Karpas-422 (cell line): ENCODE data around the gene AARS1. TPM values are rescaled to one million over a fixed set of nuclear protein-coding genes. Genes with fewer than 3 reads are reported as not detected.
"Not testable (repeated sequence)": the region's sequence is repeated elsewhere in the genome, so short reads cannot be mapped to it uniquely, and the experiment has no call there.

ENCODE experiments used
- DNase-seq: peaks from one replicate; pipeline ENCODE4 v3.0.0-alpha.2; 2015
- H2AFZ ChIP-seq: fragments of 200-600 bp; sonication (generic); 2 replicates; pipeline ENCODE4 v1.6.1; 2014; ENCODE audit warnings: antibody characterized with exemption, low read length, mixed read lengths
- H3K27ac ChIP-seq: fragments of 200-600 bp; sonication (generic); 2 replicates; pipeline ENCODE4 v1.5.1; 2014; ENCODE audit warnings: mild to moderate bottlenecking, low read length, moderate library complexity
- H3K27me3 ChIP-seq: fragments of 200-600 bp; sonication (generic); 2 replicates; pipeline ENCODE4 v1.6.1; 2014; ENCODE audit warnings: low read length, mixed read lengths
- H3K36me3 ChIP-seq: fragments of 200-600 bp; sonication (generic); 2 replicates; pipeline ENCODE4 v1.6.1; 2014; ENCODE audit warnings: low read length, mixed read lengths; ENCODE audit not compliant: insufficient read depth
- H3K4me1 ChIP-seq: fragments of 200-600 bp; sonication (generic); 2 replicates; pipeline ENCODE4 v1.6.1; 2014; ENCODE audit warnings: mild to moderate bottlenecking, low read length, mixed read lengths
- H3K4me2 ChIP-seq: fragments of 200-600 bp; sonication (generic); 2 replicates; pipeline ENCODE4 v1.6.1; 2014; ENCODE audit warnings: low read length, low read depth, mild to moderate bottlenecking; ENCODE audit not compliant: poor library complexity, severe bottlenecking
- H3K4me3 ChIP-seq: fragments of 200-600 bp; sonication (generic); 2 replicates; pipeline ENCODE4 v1.5.1; 2014; ENCODE audit warnings: mild to moderate bottlenecking, antibody characterized with exemption, low read length, mixed read lengths
- H3K79me2 ChIP-seq: fragments of 200-600 bp; sonication (generic); 2 replicates; pipeline ENCODE4 v1.6.1; 2014; ENCODE audit warnings: mild to moderate bottlenecking, low read length, mixed read lengths
- H3K9ac ChIP-seq: fragments of 200-600 bp; sonication (generic); 2 replicates; pipeline ENCODE4 v1.6.0; 2014; ENCODE audit warnings: low read length
- H3K9me2 ChIP-seq: fragments of 200-600 bp; sonication (generic), shearing (Covaris generic); replicated peaks from 2 replicates; pipeline ENCODE4 v1.6.0; 2014; ENCODE audit warnings: mild to moderate bottlenecking, low read length, moderate library complexity; ENCODE audit not compliant: insufficient read depth
- H3K9me3 ChIP-seq: fragments of 300-700, 200-600 bp; sonication (generic); 2 replicates; pipeline ENCODE4 v1.6.1; 2014; ENCODE audit warnings: low read length, mixed read lengths
- H4K20me1 ChIP-seq: fragments of 200-600 bp; sonication (generic); 2 replicates; pipeline ENCODE4 v1.6.1; 2014; ENCODE audit warnings: mild to moderate bottlenecking, antibody characterized with exemption, low read length, low read depth; ENCODE audit not compliant: insufficient read depth
- total RNA-seq: library from RNA; depleted of rRNA; stranded (reverse); fragments of >200 nt; shearing (Covaris generic); gene quantifications from 2 replicates; pipeline ENCODE4 v1.2.3, GENCODE V29; 2014; ENCODE audit warnings: low replicate concordance

The AARS1 gene
- total RNA-seq, 1 experiment from 2014 or later, result 118 TPM

GRCh38 chr16:70253291-70254106, 35.8 kb downstream of the AARS1 start:
- Histone ChIP-seq H4K20me1 (0 out of 2 replicates have a peak, but pooled peaks cover 3% of the 10 kb centered on the region), H3K9ac (no peak overlapping the region), H3K36me3 (peaks cover 26% of the 10 kb centered on the region)

GRCh38 chr16:70252355-70252988, 36.8 kb downstream of the AARS1 start:
- Histone ChIP-seq H3K9me2 (no peaks in the 10 kb centered on the region), H3K9ac (no peak overlapping the region), H3K79me2 (peaks cover 30% of the 10 kb centered on the region), H3K36me3 (peaks cover 26% of the 10 kb centered on the region), H3K27me3 (no peaks in the 10 kb centered on the region), H3K4me3 (peak overlapping the region; percentile 98; the same call in 1 of the 2 replicates), H3K4me2 (peak overlapping the region; percentile 65), H3K4me1 (peaks cover 13% of the 10 kb centered on the region), H3K9me3 (no peaks in the 10 kb centered on the region), H4K20me1 (0 out of 2 replicates have a peak, but pooled peaks cover 3% of the 10 kb centered on the region), H2AFZ (no peak overlapping the region), H3K27ac (no peak overlapping the region)
- peak; percentile 65 for DNase-seq

More at GRCh38 chr16:70253291-70254106, 35.8 kb downstream of the AARS1 start:
- H3K4me3 ChIP-seq, result no peak overlapping the region
- no peaks in the 10 kb centered on the region for H3K27me3 ChIP-seq
- H3K9me3 ChIP-seq, result no peaks in the 10 kb centered on the region
- H3K9me2 ChIP-seq, result no peaks in the 10 kb centered on the region
- no peak overlapping the region for H3K27ac ChIP-seq
- no peak overlapping the region for H2AFZ ChIP-seq
- peak; percentile 61 for DNase-seq
- peaks cover 13% of the 10 kb centered on the region for H3K4me1 ChIP-seq
- no peak overlapping the region for H3K4me2 ChIP-seq
- peaks cover 27% of the 10 kb centered on the region for H3K79me2 ChIP-seq

- peak within 1 kb of the TSS; percentile 97 for H3K9ac ChIP-seq
- no peaks in the 10 kb centered on the region for H3K9me3 ChIP-seq
- DNase-seq, result peak; percentile 97
- H2AFZ ChIP-seq, result no peak within 1 kb of the TSS
- H3K4me1 ChIP-seq, result peaks cover 13% of the 10 kb centered on the region
- peak within 1 kb of the TSS; percentile 98 for H3K4me3 ChIP-seq
- peaks cover 26% of the 10 kb centered on the region for H3K36me3 ChIP-seq
- 0 out of 2 replicates have a peak, but pooled peaks cover 3% of the 10 kb centered on the region for H4K20me1 ChIP-seq
- peak within 1 kb of the TSS; percentile 77 for H3K27ac ChIP-seq
- peaks cover 30% of the 10 kb centered on the region for H3K79me2 ChIP-seq
- peak within 1 kb of the TSS; percentile 96 for H3K4me2 ChIP-seq
- H3K9me2 ChIP-seq, result no peaks in the 10 kb centered on the region
- H3K27me3 ChIP-seq, result no peaks in the 10 kb centered on the region
Measured at GRCh38 chr16:70251629-70252354, 37.5 kb downstream of the AARS1 start, which contains the start of gene EXOSC6. Gene EXOSC6, minus strand, starts transcription at chr16:70251940. Its CDS starts 40 bp downstream, at chr16:70251900.

- H3K9me3 ChIP-seq, result no peaks in the 10 kb centered on the region
- H3K36me3 ChIP-seq, result peaks cover 20% of the 10 kb centered on the region
- peak overlapping the region; percentile 97 for H3K9ac ChIP-seq
- no peak overlapping the region for H2AFZ ChIP-seq
- peaks cover 13% of the 10 kb centered on the region for H3K4me1 ChIP-seq
- peak; percentile 70 for DNase-seq
- 0 out of 2 replicates have a peak, but pooled peaks cover 3% of the 10 kb centered on the region for H4K20me1 ChIP-seq
- H3K27ac ChIP-seq, result peak overlapping the region; percentile 50; the same call in 1 of the 2 replicates
- H3K4me2 ChIP-seq, result peak overlapping the region; percentile 96
- no peaks in the 10 kb centered on the region for H3K27me3 ChIP-seq
- no peaks in the 10 kb centered on the region for H3K9me2 ChIP-seq
- peak overlapping the region; percentile 98 for H3K4me3 ChIP-seq
- peaks cover 30% of the 10 kb centered on the region for H3K79me2 ChIP-seq
Measured at GRCh38 chr16:70250748-70251628, 38.3 kb downstream of the AARS1 start.

- not testable (repeated sequence) for H2AFZ ChIP-seq, H4K20me1 ChIP-seq, H3K9me3 ChIP-seq, H3K27me3 ChIP-seq, H3K27ac ChIP-seq, H3K9me2 ChIP-seq, DNase-seq, H3K9ac ChIP-seq
- 0 out of 2 replicates have a peak overlapping the region, but pooled peaks have one; percentile 32 for H3K4me3 ChIP-seq
- H3K36me3 ChIP-seq, result peaks cover 20% of the 10 kb centered on the region
- peaks cover 30% of the 10 kb centered on the region for H3K79me2 ChIP-seq
- peaks cover 13% of the 10 kb centered on the region for H3K4me1 ChIP-seq
- peak overlapping the region; percentile 96 for H3K4me2 ChIP-seq
Measured at GRCh38 chr16:70249697-70250096, 39.6 kb downstream of the AARS1 start.

- not testable (repeated sequence) for H2AFZ ChIP-seq, H3K27ac ChIP-seq, H3K4me2 ChIP-seq, H3K9me3 ChIP-seq, H3K9ac ChIP-seq, H3K79me2 ChIP-seq, H3K4me1 ChIP-seq, H3K9me2 ChIP-seq, H4K20me1 ChIP-seq, H3K4me3 ChIP-seq, H3K27me3 ChIP-seq, H3K36me3 ChIP-seq
- peak; percentile 53 for DNase-seq
Measured at GRCh38 chr16:70238773-70239172, 50.5 kb downstream of the AARS1 start.

GRCh38 chr16:70231831-70232230, 57.5 kb downstream of the AARS1 start:
- not testable (repeated sequence) for H3K27me3 ChIP-seq, H3K36me3 ChIP-seq, H3K4me2 ChIP-seq, H3K27ac ChIP-seq, H3K4me1 ChIP-seq, H4K20me1 ChIP-seq, H3K79me2 ChIP-seq, H3K4me3 ChIP-seq, H3K9me2 ChIP-seq, H3K9me3 ChIP-seq, H3K9ac ChIP-seq, DNase-seq, H2AFZ ChIP-seq
